Vagina (tissue), 2 donors: Measurements from ENCODE around the gene SLC28A1.

Source experiments
- CTCF ChIP-seq, 3 experiments: fragments of 450-650 bp in 2 of 3; fragments of 200-600 bp in 1 of 3; sonication (generic) in 1 of 3; IDR thresholded peaks; one replicate each; pipeline ENCODE4 v1.5.1; 2017 to 2019; ENCODE audit warnings: antibody characterized with exemption in 3 of 3, mild to moderate bottlenecking in 2 of 3, moderate library complexity in 2 of 3
- POLR2A ChIP-seq, 2 donors: fragments of 450-650 bp; IDR thresholded peaks; one replicate each; pipeline ENCODE4 v1.6.1; 2017; ENCODE audit warnings: antibody characterized with exemption in 2 of 2, mild to moderate bottlenecking in 2 of 2, moderate library complexity in 2 of 2
- POLR2AphosphoS5 ChIP-seq, 2 donors: sonication (generic); formaldehyde crosslinking; IDR thresholded peaks; one replicate each; pipeline ENCODE4 v1.9.0; 2017; ENCODE audit warnings: antibody characterized with exemption in 2 of 2, mild to moderate bottlenecking in 2 of 2, low read depth in 1 of 2; ENCODE audit not compliant: insufficient read depth in 1 of 2

- TF ChIP-seq POLR2A (IDR thresholded peaks at IDR 0.05) (no peak), CTCF (IDR thresholded peaks at IDR 0.05) (no peak), POLR2AphosphoS5 (IDR thresholded peaks at IDR 0.05; ENCODE audit: insufficient read depth in 1 of 2, low read depth in 1 of 2) (no peak)
Observed at GRCh38 chr15:84834969-84835368, 49.5 kb upstream of the SLC28A1 start.
